ENCODE measurements around the gene HDAC4.

The HDAC4 gene

GRCh38 chr2:239277401-239278085 lies 123.3 kb downstream of the HDAC4 start:
- intact Hi-C loops (cut with DNase I), result no loop called here
- DNase-seq, result peak in 3 of 10 donors; percentile 14 to 80 (median 74)

- DNase-seq, result no peak
- intact Hi-C loops (cut with DNase I), result no loop called here
Measured at GRCh38 chr2:239276851-239277250, 124.0 kb downstream of the HDAC4 start.

GRCh38 chr2:239275847-239276831 lies 124.7 kb downstream of the HDAC4 start:
- intact Hi-C loops (cut with DNase I), result no loop called here
- peak in 7 of 10 donors; percentile 44 to 94 (median 74) for DNase-seq

- DNase-seq, result peak in 7 of 10 donors; percentile 47 to 93 (median 68)
- intact Hi-C loops (cut with DNase I), result no loop called here
Measured at GRCh38 chr2:239275044-239275685, 125.7 kb downstream of the HDAC4 start.

- DNase-seq, result peak in 3 of 10 donors; percentile 15 to 78 (median 70)
- intact Hi-C loops (cut with DNase I), result no loop called here
Measured at GRCh38 chr2:239274391-239275043, 126.3 kb downstream of the HDAC4 start.

- intact Hi-C loops (cut with DNase I), result no loop called here
- DNase-seq, result peak in 1 of 10 donors; percentile 16
Measured at GRCh38 chr2:239273280-239274234, 127.3 kb downstream of the HDAC4 start.

- DNase-seq, result no peak
- intact Hi-C loops (cut with DNase I), result no loop called here
Measured at GRCh38 chr2:239272626-239273025, 128.2 kb downstream of the HDAC4 start.

GRCh38 chr2:239271882-239272281 lies 128.9 kb downstream of the HDAC4 start:
- peak in 1 of 10 donors; percentile 12 for DNase-seq
- intact Hi-C loops (cut with DNase I), result no loop called here

GRCh38 chr2:239271471-239271870 lies 129.3 kb downstream of the HDAC4 start:
- DNase-seq, result peak in 1 of 10 donors; percentile 18
- intact Hi-C loops (cut with DNase I), result no loop called here

GRCh38 chr2:239269916-239270315 lies 130.9 kb downstream of the HDAC4 start:
- intact Hi-C loops (cut with DNase I), result no loop called here
- DNase-seq, result peak in 2 of 10 donors; percentile 1 to 8

GRCh38 chr2:239269173-239269885 lies 131.5 kb downstream of the HDAC4 start:
- intact Hi-C loops (cut with DNase I), result no loop called here
- no peak for DNase-seq

GRCh38 chr2:239268549-239268948 lies 132.3 kb downstream of the HDAC4 start:
- no peak for DNase-seq
- intact Hi-C loops (cut with DNase I), result no loop called here

- intact Hi-C loops (cut with DNase I), result no loop called here
- DNase-seq, result peak in 3 of 10 donors; percentile 56 to 82 (median 73)
Measured at GRCh38 chr2:239268082-239268481, 132.7 kb downstream of the HDAC4 start.

- peak in 3 of 10 donors; percentile 37 to 87 (median 75) for DNase-seq
- intact Hi-C loops (cut with DNase I), result no loop called here
Measured at GRCh38 chr2:239267288-239267951, 133.4 kb downstream of the HDAC4 start.

GRCh38 chr2:239266779-239267287 lies 134.0 kb downstream of the HDAC4 start:
- intact Hi-C loops (cut with DNase I), result no loop called here

GRCh38 chr2:239266434-239266766 lies 134.4 kb downstream of the HDAC4 start:
- intact Hi-C loops (cut with DNase I), result no loop called here
- no peak for DNase-seq

More at GRCh38 chr2:239266779-239267287, 134.0 kb downstream of the HDAC4 start:
- DNase-seq, result peak in 1 of 10 donors; percentile 64

GRCh38 chr2:239265681-239266433 lies 135.0 kb downstream of the HDAC4 start:
- DNase-seq, result peak in 2 of 10 donors; percentile 9 to 81
- intact Hi-C loops (cut with DNase I), result no loop called here
